ENCODE results near the gene RBMX2.

Gene RBMX2

DNA sequence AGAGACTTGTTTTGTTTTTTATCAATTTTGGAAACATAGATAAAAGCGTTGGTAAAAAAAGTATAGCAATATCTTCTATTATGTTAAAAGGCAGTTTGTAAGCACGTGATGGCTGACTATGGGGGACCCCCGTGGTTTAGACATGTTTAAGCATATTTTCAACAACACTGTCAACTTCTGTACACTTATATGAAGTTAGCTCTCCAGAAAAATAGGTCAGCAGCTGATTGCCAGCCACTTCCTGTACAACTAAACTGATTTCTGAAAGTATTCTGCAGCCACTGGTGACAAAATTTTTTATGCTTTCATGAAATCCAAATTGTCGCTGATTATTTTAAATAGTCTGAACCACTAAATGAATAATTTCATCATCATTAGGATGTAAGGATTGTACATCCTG, 45.2 kb downstream of the RBMX2 start:
- no peak for DNase-seq (ENCODE audit: low read depth in 2 of 2)
